GM21825 (cell line): ENCODE measurements around the gene DBNL.

Source experiments
- ATAC-seq: cut with Tn5 transposase; IDR thresholded peaks from one replicate; pipeline ENCODE4 v1.9.1; 2021; ENCODE audit warnings: mild to moderate bottlenecking, moderate library complexity; ENCODE audit not compliant: unreplicated experiment

The DBNL gene

GRCh38 chr7:44097064-44097932, 52.8 kb downstream of the DBNL start:
- no peak for ATAC-seq

- ATAC-seq: no peak
These were observed 53.9 kb downstream of the DBNL start for GRCh38 chr7:44098092-44099068.

DNA sequence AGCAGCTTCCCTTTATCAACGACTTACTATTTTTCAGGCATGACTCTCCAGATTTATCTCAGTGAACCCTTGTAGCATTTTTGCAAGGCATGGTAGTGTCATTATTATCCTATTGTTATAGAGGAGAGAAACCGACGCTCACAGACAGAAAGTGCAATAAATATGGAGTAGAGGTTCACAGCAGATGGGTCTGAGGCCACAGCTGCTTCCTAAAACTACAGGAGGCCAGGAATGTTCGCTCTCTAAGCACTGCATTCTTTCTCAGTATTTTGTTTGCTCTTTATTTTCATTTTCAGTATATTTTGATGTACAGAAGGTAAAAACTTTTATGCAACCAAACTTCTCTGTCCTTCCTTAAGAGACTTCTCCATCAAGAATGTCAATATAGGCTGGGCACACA, 55.2 kb downstream of the DBNL start:
- ATAC-seq: no peak

DNA sequence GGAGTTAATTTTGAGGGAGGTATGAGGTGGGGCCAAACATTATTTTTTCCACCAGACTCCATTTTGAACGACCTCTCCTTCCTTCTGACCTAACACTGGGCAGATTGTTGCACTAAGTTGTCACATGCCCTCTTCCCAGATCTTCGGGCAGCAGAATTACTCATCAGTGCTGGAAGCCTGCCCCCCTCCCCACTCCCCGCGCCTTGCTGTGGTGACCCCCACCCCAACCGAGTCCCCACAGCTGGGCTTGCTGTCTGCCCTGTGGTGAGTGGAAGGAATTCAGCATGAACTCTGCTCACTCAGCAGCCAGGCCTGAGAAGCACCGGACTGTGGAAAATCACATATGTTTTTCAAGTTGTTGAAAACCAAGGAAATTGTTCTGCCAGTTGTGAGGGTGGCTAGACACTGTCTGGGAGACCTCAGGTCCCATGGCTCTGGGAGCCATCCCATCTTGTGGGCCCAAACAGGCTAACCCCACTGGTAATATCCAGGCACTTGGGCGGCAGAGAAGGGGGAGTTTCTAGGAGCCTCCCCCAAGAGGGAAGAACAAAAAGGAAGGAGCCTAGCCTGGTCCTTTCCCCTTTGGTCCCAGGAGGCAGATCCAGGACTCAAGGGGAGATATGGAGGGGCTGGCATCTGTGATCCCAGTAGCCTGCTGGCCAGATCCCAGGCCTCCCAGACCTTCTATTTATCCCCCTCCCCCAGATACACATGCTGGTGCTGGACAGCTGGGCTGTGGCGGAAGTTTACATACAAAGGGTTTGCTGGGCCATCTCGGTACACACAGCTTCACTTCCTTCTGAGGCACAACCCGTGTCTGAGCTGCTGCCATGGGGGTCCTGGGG, 56.2 kb downstream of the DBNL start:
- no peak for ATAC-seq

DNA sequence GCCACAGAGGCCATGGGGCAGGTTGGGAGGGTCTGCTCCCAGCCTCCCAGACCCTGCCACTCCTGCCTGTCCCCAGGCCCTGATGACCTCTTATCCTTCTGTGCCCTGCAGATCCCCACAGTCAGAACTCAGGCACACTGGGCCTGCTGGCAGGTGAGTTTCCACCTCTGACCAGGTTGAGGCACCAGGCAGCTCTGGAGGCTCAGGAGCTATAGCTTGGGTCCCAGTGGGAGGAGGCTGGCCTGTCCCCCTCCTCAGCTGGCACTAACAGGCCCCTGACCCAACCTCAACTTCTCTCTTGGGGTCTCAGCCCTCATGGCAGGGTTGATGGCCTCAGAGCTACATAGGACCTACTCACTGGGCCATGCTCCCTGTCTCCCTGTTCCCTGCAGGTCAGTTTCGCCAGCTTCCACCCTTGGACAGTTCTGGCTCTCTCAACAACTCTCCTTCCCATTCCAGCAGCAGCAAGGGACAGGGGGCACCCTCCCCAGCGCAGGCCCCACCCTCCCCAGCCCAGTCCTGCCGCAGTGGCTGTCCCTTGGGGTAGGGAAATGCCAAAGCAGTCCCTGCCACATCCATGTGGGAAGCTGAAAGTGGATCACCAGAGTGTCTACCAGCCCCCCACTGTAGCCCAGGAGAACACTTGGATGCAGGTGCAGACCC, 56.9 kb downstream of the DBNL start:
- ATAC-seq: no peak

DNA sequence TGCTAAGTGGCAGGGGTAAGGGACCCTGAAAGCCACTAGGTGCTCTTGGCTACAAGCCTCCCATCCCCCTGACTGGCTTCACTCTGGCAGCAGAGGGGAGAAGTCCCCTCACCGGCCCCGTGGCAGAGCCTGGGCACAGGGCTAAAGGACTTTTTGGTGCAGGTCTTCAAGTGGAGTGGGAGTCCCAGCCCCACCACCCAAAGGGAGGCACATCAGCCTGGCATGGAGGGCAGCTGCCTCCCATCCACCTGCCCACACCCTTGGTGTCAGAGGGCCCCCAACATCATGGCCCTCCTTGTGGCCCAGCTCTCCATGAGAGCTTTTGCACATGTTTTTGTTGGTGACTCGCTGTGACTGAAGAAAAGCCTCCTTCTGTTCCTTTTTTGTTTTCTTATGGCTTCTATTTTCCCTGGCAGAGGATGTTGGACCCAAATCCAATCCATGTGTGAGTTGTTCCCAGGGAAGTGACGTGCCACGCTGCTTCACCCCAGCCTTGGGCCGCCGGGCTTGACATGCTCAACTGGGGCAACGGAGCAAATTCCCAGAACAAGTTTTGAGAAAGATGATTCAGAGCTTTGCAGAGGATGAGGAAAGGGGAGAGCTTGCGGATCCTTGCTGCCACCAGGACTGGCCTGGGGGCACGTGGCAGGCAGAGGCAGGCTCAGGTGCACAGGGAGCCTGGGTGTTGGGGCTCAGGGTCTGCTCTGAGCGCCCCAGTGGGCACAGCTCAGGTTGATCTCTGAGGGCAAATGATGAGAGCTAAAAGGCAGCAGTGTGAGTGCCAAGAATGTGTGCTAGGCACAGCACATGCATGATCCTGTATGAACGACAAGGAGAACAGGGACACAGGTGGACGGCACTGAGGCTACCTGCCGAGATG, 57.7 kb downstream of the DBNL start:
- ATAC-seq: no peak

DNA sequence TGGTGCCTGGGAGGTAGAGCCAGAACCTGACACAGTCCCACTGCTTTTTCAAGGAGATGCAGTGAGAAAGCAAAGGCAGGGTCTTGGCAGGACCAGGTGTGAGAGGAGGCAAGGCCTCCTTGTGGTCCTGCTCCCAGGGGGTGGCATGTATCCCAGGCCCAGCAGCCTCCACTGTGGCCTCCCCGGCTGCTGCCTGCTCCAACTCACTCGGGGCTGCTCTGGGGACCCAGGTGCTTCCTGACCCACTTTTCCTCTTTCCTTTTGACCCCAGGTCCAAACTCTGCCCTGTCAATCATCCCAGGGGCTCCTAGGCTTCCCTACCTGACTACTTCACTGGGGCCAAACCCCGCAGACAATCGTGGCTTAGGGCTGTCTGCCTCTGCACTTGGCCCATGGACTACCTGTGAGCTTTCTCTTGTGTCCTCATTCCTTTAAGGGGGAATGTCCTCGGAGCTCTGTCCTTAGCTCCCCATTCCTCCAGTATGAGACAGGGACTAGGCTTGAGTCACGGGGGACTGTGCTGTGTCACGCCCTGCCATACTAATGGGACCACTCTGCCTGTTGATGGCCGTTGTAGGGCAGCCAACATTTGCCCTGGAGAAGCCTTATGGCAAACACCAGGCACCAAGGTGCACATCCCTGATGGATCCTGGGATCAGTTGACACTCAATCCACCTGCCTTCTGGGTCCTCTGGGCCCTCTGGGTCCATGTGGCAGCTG, 58.5 kb downstream of the DBNL start:
- ATAC-seq: no peak

DNA sequence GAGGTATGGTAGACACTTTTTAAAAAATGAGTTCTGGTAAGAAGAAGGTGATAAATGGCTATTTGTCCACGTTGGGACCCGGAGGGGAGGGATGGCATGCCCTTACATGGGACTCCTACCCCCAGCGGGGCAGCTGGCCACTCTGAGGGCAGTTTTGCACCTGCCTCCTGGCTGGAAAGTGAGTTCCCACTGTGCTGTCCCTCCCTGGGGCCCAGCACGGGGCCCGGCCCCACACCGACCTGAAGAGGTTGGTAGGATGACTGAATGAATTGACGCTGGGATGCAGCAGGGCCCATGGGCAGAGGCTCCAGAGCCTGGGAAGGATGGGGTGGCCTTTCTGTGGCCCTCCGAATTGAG, 59.0 kb downstream of the DBNL start:
- no peak for ATAC-seq

DNA sequence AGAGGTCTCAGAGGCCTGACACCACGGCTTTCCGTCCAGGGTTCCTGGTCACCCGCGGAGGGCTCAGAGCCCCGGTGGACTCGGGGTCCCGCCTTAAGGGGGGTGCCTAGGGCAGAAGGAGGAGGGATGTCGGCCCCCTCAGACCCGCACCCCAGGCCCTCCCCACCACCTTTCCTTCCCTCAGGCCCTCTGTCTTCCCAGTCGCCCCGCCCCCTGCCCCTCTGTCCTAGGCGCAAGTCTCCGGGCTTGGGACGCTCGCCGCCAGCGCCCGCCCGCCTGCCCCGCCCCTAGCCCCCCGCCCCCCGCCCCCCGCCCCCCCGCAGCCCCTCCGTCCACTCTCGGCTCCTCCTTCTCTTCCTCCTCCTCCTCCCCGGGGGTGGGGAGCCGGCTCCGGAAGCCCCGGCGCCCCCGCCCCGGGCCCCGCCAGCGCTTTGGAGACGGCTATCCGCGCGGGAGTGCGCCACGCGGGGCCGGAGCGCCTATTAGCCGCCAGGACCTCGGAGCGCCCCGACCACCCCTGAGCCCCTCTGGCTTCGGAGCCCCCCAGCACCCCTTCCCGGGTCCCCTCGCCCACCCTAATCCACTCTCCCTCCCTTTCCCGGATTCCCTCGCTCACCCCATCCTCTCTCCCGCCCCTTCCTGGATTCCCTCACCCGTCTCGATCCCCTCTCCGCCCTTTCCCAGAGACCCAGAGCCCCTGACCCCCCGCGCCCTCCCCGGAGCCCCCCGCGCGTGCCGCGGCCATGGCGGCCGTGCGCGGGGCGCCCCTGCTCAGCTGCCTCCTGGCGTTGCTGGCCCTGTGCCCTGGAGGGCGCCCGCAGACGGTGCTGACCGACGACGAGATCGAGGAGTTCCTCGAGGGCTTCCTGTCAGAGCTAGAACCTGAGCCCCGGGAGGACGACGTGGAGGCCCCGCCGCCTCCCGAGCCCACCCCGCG, 59.7 kb downstream of the DBNL start, which contains the start of gene AEBP1:
TSS of gene AEBP1 (plus strand) at position 423 of the 937 bp plus-strand sequence. CDS start at position 744, 321 bp downstream.
- no peak for ATAC-seq

GRCh38 chr7:44104860-44105771, 60.6 kb downstream of the DBNL start:
- no peak for ATAC-seq

- ATAC-seq: no peak
These were observed 61.3 kb downstream of the DBNL start for GRCh38 chr7:44105832-44106231.

- ATAC-seq: no peak
These were observed 62.0 kb downstream of the DBNL start for GRCh38 chr7:44106311-44107065.

GRCh38 chr7:44107116-44107960, 62.8 kb downstream of the DBNL start:
- ATAC-seq: no peak

DNA sequence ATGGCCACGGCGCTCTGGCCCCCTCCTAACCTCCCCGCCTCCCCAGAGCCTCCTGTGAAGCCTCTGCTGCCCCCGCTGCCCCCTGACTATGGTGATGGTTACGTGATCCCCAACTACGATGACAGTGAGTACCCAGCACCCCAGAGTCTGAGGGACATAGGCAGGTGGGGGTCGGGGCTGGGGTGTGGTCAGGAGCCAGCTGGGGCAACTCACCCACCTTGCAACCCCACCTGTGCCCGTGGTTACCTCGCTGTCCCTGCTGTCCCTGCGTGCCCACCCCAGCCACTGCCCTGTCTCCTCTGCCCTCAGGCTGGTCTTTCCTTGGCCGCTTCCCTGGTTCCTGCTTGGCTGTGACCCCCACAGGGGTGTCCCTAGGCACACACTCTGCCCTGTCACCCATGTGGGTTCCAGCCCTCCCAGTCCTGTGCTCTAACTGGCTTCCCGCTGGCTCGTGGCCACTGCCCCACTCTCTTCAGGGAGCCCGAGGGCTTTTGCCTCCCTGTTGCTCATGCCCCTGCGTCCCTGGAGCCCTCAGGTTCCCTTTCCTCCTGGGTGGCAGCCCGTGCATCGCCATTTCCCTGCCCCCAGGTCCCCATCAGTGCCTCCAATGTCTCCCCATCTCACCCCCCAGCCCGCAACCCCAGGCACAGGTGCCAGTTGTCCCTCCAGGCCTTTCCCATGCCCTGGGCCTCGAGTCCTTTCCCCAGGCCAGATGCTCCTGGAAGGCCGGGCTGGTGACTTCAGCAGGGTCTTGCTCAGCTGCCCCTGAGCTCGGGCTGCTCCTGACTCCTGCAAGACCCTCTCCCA, 63.7 kb downstream of the DBNL start:
- ATAC-seq: no peak
